Measurements from ENCODE around the gene FGF11.

DNA sequence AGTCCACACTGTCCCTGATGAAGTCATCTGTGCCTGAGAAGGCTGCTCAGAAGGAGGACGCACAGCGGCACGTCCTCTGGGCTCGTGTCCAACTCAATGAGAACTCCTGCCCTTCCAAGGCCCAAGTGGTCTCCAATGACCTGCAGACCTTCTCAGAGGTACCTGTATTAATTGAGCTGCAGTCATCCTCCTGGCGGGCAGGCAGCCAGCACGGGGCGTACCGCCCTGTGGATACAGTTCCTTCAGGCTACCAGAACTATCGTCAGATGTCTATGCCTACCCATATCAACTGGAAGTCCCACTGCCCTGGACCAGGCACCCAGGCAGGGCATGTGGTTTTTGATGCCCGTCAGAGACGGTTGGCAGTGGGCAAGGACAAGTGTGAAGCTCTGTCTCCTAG lies 7.0 kb upstream of the FGF11 start:
- TF ChIP-seq, protein P1, sequence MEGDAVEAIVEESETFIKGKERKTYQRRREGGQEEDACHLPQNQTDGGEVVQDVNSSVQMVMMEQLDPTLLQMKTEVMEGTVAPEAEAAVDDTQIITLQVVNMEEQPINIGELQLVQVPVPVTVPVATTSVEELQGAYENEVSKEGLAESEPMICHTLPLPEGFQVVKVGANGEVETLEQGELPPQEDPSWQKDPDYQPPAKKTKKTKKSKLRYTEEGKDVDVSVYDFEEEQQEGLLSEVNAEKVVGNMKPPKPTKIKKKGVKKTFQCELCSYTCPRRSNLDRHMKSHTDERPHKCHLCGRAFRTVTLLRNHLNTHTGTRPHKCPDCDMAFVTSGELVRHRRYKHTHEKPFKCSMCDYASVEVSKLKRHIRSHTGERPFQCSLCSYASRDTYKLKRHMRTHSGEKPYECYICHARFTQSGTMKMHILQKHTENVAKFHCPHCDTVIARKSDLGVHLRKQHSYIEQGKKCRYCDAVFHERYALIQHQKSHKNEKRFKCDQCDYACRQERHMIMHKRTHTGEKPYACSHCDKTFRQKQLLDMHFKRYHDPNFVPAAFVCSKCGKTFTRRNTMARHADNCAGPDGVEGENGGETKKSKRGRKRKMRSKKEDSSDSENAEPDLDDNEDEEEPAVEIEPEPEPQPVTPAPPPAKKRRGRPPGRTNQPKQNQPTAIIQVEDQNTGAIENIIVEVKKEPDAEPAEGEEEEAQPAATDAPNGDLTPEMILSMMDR (IDR thresholded peaks at IDR 0.05; ENCODE audit: insufficient read depth, low read depth, low read length): no peak
- no peak for TF ChIP-seq EZH2 (IDR thresholded peaks at IDR 0.05; ENCODE audit: insufficient read depth, low read length)
